Neural crest cell (in vitro differentiated cells): ENCODE results near the gene C19orf25. TPM values are rescaled to one million over a fixed set of nuclear protein-coding genes. Genes with fewer than 3 reads are reported as not detected.

Experiments used
- DNase-seq: peaks from one replicate; pipeline ENCODE4 v3.0.0; 2021; ENCODE audit warnings: low read depth, mixed read lengths, low spot score
- H3K27ac Mint-ChIP-seq: one replicate; pipeline ENCODE4 v1.8.0; 2021; ENCODE audit warnings: mild to moderate bottlenecking, mixed read lengths; ENCODE audit not compliant: unreplicated experiment
- H3K27me3 Mint-ChIP-seq: 2 replicates; pipeline ENCODE4 v1.8.0; 2021; ENCODE audit warnings: low read depth, mild to moderate bottlenecking, mixed read lengths
- H3K36me3 Mint-ChIP-seq: 2 replicates; pipeline ENCODE4 v1.8.0; 2021; ENCODE audit warnings: low read depth, mild to moderate bottlenecking, mixed read lengths
- H3K4me1 Mint-ChIP-seq: 2 replicates; pipeline ENCODE4 v1.8.0; 2021; ENCODE audit warnings: mixed read lengths
- H3K4me3 Mint-ChIP-seq: one replicate; pipeline ENCODE4 v1.8.0; 2021; ENCODE audit warnings: mild to moderate bottlenecking, mixed read lengths
- H3K9me3 Mint-ChIP-seq: 2 replicates; pipeline ENCODE4 v1.8.0; 2021; ENCODE audit warnings: mixed read lengths
- CTCF ChIP-seq: fragments of 200-600 bp; sonication (generic); conservative IDR thresholded peaks from 2 replicates; pipeline ENCODE4 v1.5.0; 2021; ENCODE audit warnings: antibody characterized with exemption, mild to moderate bottlenecking
- total RNA-seq: library from RNA; stranded (reverse); gene quantifications from 2 replicates; pipeline ENCODE4 v1.2.1, GENCODE V29; 2021

C19orf25 gene
- total RNA-seq, 1 donor from 2014 or later: 41.5 TPM

GRCh38 chr19:1468821-1469254, 10.2 kb downstream of the C19orf25 start:
- DNase-seq: no peak
- H3K36me3 Mint-ChIP-seq: no peaks in the 10 kb centered on the region
- no peak for TF ChIP-seq CTCF
- no peak overlapping the region for H3K4me3 Mint-ChIP-seq
- H3K4me1 Mint-ChIP-seq: peaks cover 6% of the 10 kb centered on the region
- no peak overlapping the region for H3K27ac Mint-ChIP-seq
- no peaks in the 10 kb centered on the region for H3K9me3 Mint-ChIP-seq
- H3K27me3 Mint-ChIP-seq: peaks cover 60% of the 10 kb centered on the region

- no peak for TF ChIP-seq CTCF
- no peak overlapping the region for H3K4me3 Mint-ChIP-seq
- peaks cover 5% of the 10 kb centered on the region for H3K4me1 Mint-ChIP-seq
- H3K27me3 Mint-ChIP-seq: peaks cover 63% of the 10 kb centered on the region
- DNase-seq: no peak
- H3K27ac Mint-ChIP-seq: no peak overlapping the region
- H3K9me3 Mint-ChIP-seq: no peaks in the 10 kb centered on the region
- H3K36me3 Mint-ChIP-seq: no peaks in the 10 kb centered on the region
These were observed 10.7 kb downstream of the C19orf25 start for GRCh38 chr19:1468274-1468820.

GRCh38 chr19:1467490-1468273, 11.3 kb downstream of the C19orf25 start:
- Mint-ChIP-seq H3K4me3 (no peak overlapping the region), H3K4me1 (no peaks in the 10 kb centered on the region), H3K27ac (no peak overlapping the region), H3K27me3 (peaks cover 56% of the 10 kb centered on the region), H3K9me3 (no peaks in the 10 kb centered on the region), H3K36me3 (no peaks in the 10 kb centered on the region)
- DNase-seq: no peak
- TF ChIP-seq CTCF: no peak

GRCh38 chr19:1467215-1467489, 11.9 kb downstream of the C19orf25 start:
- Mint-ChIP-seq H3K36me3 (no peaks in the 10 kb centered on the region), H3K27me3 (peaks cover 52% of the 10 kb centered on the region), H3K9me3 (no peaks in the 10 kb centered on the region), H3K27ac (no peak overlapping the region), H3K4me1 (no peaks in the 10 kb centered on the region), H3K4me3 (no peak overlapping the region)
- DNase-seq: no peak
- TF ChIP-seq CTCF: no peak

- DNase-seq: no peak
- Mint-ChIP-seq H3K4me1 (no peaks in the 10 kb centered on the region), H3K4me3 (no peak overlapping the region), H3K27me3 (peaks cover 47% of the 10 kb centered on the region), H3K27ac (no peak overlapping the region), H3K36me3 (no peaks in the 10 kb centered on the region), H3K9me3 (no peaks in the 10 kb centered on the region)
- TF ChIP-seq CTCF: no peak
These were observed 12.4 kb downstream of the C19orf25 start for GRCh38 chr19:1466461-1467214.
